Endothelial cell of umbilical vein (primary cell): Measurements from ENCODE around the gene XXYLT1. TPM values are rescaled to one million over a fixed set of nuclear protein-coding genes. Genes with fewer than 3 reads are reported as not detected.

ENCODE experiments used
- BruUV-seq: library from RNA; stranded (reverse); fragments of 400-500 nt; replicated peaks from 2 replicates; lab custom pipeline; 2021; lab: Mats Ljungman, UMichigan
- CTCF ChIA-PET: fragments of 300-600, 350-600 bp; sonication (Branson Sonifier 250); formaldehyde crosslinking; loops from one replicate; lab custom pipeline; 2021; ENCODE audit warnings: antibody characterized with exemption, inconsistent platforms; lab: Charles Lee
- POLR2A ChIA-PET: fragments of 300-600, 350-600 bp; sonication (Branson Sonifier 250); formaldehyde crosslinking; loops from one replicate; lab custom pipeline; 2021; ENCODE audit warnings: antibody characterized with exemption, inconsistent platforms; lab: Charles Lee
- DNase-seq: peaks from one replicate; pipeline ENCODE4 v3.0.0-alpha.2; 2011; ENCODE audit warnings: low read depth, low spot score
- FAIRE-seq: peaks from 2 replicates; lab custom pipeline; 2011; peaks lifted over from hg19 to GRCh38; lab: Jason Lieb, UNC
- H2AFZ ChIP-seq: 2 replicates; pipeline ENCODE4 v1.6.0; 2012; ENCODE audit warnings: low read depth, low read length, control low read depth, inconsistent platforms
- H3K27ac ChIP-seq: 2 replicates; pipeline ENCODE4 v1.5.1; 2011; ENCODE audit warnings: low read depth, mild to moderate bottlenecking, control low read depth, low read length, moderate library complexity; ENCODE audit not compliant: insufficient read depth
- H3K27me3 ChIP-seq, 2 experiments: 2 replicates each; pipeline versions ENCODE4 v1.6.0 to v1.6.1; 2011; ENCODE audit warnings: low read length in 2 of 2, mixed read lengths in 1 of 2; ENCODE audit not compliant: control insufficient read depth in 2 of 2, insufficient read depth in 2 of 2
- H3K36me3 ChIP-seq, 2 experiments: 2 replicates in 1 of 2; 3 replicates in 1 of 2; pipeline ENCODE4 v1.5.1; 2011; ENCODE audit warnings: low read length in 2 of 2, mild to moderate bottlenecking in 1 of 2, moderate library complexity in 1 of 2; ENCODE audit not compliant: control insufficient read depth in 2 of 2, insufficient read depth in 2 of 2; ENCODE audit errors: extremely low read depth in 1 of 2
- H3K4me1 ChIP-seq: 3 replicates; pipeline ENCODE4 v1.5.1; 2011; ENCODE audit warnings: mild to moderate bottlenecking, low read length; ENCODE audit not compliant: control insufficient read depth, insufficient read depth; ENCODE audit errors: extremely low read depth
- H3K4me2 ChIP-seq: 2 replicates; pipeline ENCODE4 v1.6.1; 2011; ENCODE audit warnings: low read length, control low read depth, mixed read lengths; ENCODE audit not compliant: insufficient read depth
- H3K4me3 ChIP-seq, 3 experiments: fragments of 200-600 bp in 1 of 3; sonication (generic), shearing (Covaris generic) in 1 of 3; replicated peaks in 1 of 3; 2 replicates each; pipeline ENCODE4 v1.5.1; 2011 to 2016; ENCODE audit warnings: control low read depth in 3 of 3, low read length in 3 of 3, mild to moderate bottlenecking in 2 of 3, inconsistent platforms in 1 of 3, low read depth in 1 of 3, moderate library complexity in 1 of 3; ENCODE audit not compliant: insufficient read depth in 1 of 3
- H3K79me2 ChIP-seq: 2 replicates; pipeline ENCODE4 v1.6.0; 2012; ENCODE audit warnings: low read length, inconsistent platforms; ENCODE audit not compliant: control insufficient read depth, insufficient read depth
- H3K9ac ChIP-seq: replicated peaks from 2 replicates; pipeline ENCODE3; 2011; ENCODE audit warnings: low read length, control low read depth; ENCODE audit not compliant: insufficient read depth; ENCODE audit errors: extremely low read depth
- H3K9me1 ChIP-seq: replicated peaks from 3 replicates; pipeline ENCODE4 v1.6.0; 2011; ENCODE audit warnings: mild to moderate bottlenecking, low read length; ENCODE audit not compliant: control insufficient read depth, insufficient read depth; ENCODE audit errors: extremely low read depth
- H3K9me3 ChIP-seq: replicated peaks from 2 replicates; pipeline ENCODE4 v1.5.1; 2012; ENCODE audit warnings: low read length, inconsistent platforms; ENCODE audit not compliant: control insufficient read depth, insufficient read depth
- H4K20me1 ChIP-seq: replicated peaks from 2 replicates; pipeline ENCODE3; 2011; ENCODE audit warnings: mild to moderate bottlenecking, low read length; ENCODE audit not compliant: control insufficient read depth, insufficient read depth; ENCODE audit errors: extremely low read depth
- CTCF ChIP-seq, 2 donors: IDR thresholded peaks; 1 replicate in 1 of 2; 2 replicates in 1 of 2; pipeline ENCODE4 v1.5.1; 2011; ENCODE audit warnings: low read length in 2 of 2, mild to moderate bottlenecking in 2 of 2, moderate library complexity in 2 of 2, control low read depth in 1 of 2, inconsistent platforms in 1 of 2, low read depth in 1 of 2; ENCODE audit not compliant: insufficient read depth in 1 of 2; ENCODE audit errors: extremely low read depth in 1 of 2
- EZH2 ChIP-seq: IDR thresholded peaks from 2 replicates; pipeline ENCODE4 v1.6.1; 2012; ENCODE audit warnings: borderline replicate concordance, low read depth, mild to moderate bottlenecking, moderate library complexity, low read length, inconsistent platforms; ENCODE audit not compliant: severe bottlenecking
- FOS ChIP-seq: IDR thresholded peaks from 2 replicates; pipeline ENCODE4 v1.6.1; 2011; ENCODE audit warnings: mild to moderate bottlenecking, low read length, moderate library complexity, borderline replicate concordance; ENCODE audit not compliant: insufficient read depth
- GATA2 ChIP-seq: IDR thresholded peaks from 2 replicates; pipeline ENCODE4 v1.7.0; 2011; ENCODE audit warnings: low read depth, mild to moderate bottlenecking, moderate library complexity, mixed read lengths, low read length; ENCODE audit not compliant: insufficient read length, insufficient read depth
- JUN ChIP-seq: IDR thresholded peaks from 2 replicates; pipeline ENCODE4 v1.6.1; 2011; ENCODE audit warnings: borderline replicate concordance, low read depth; ENCODE audit not compliant: insufficient read length, insufficient read depth
- MYC ChIP-seq: IDR thresholded peaks from one replicate; pipeline ENCODE4 v1.6.1; 2011; ENCODE audit warnings: mild to moderate bottlenecking, low read depth, low read length
- POLR2A ChIP-seq: IDR thresholded peaks from 2 replicates; pipeline ENCODE4 v1.6.1; 2012; ENCODE audit warnings: low read depth, mild to moderate bottlenecking, control low read depth, low read length
- POLR2AphosphoS5 ChIP-seq: IDR thresholded peaks from 2 replicates; pipeline ENCODE4 v1.6.1; 2012; ENCODE audit warnings: low read depth, mild to moderate bottlenecking, control low read depth, low read length, moderate library complexity; ENCODE audit not compliant: insufficient read depth
- dilution Hi-C: fragments of 300-500 bp; cut with MboI; formaldehyde crosslinking; loops from one replicate; pipeline ENCODE4 v1.15.0; 2019; ENCODE audit warnings: low sequenced_read_pairs; ENCODE audit not compliant: extremely low pct_ligation_motif_present
- intact Hi-C: fragments of 100-400 bp; cut with micrococcal nuclease; formaldehyde crosslinking; loops from one replicate; pipeline ENCODE4 v1.10.0; 2022
- polyA plus RNA-seq, 4 experiments: library from polyadenylated mRNA; depleted of rRNA in 3 of 4; stranded (reverse) in 3 of 4; unstranded in 1 of 4; fragments of >200 nt; gene quantifications; 2 replicates each; pipeline versions ENCODE4 v1.2.1 to v1.2.3, GENCODE V29; 2011 to 2012; ENCODE audit warnings: missing spikeins in 1 of 4
- total RNA-seq: library from RNA; stranded (reverse); gene quantifications from 2 replicates; pipeline ENCODE4 v1.2.3, GENCODE V29; 2021
- TF ChIP-seq, protein P1 (sequence below): IDR thresholded peaks from 2 replicates; pipeline ENCODE4 v1.6.1; 2011; ENCODE audit not compliant: insufficient read depth, insufficient read length

XXYLT1 gene
- total and polyA plus RNA-seq, 2 donors (not counting 3 experiments of a cell fraction or from before 2014, with no cell fraction given), result 54.4 to 78.1 TPM

DNA sequence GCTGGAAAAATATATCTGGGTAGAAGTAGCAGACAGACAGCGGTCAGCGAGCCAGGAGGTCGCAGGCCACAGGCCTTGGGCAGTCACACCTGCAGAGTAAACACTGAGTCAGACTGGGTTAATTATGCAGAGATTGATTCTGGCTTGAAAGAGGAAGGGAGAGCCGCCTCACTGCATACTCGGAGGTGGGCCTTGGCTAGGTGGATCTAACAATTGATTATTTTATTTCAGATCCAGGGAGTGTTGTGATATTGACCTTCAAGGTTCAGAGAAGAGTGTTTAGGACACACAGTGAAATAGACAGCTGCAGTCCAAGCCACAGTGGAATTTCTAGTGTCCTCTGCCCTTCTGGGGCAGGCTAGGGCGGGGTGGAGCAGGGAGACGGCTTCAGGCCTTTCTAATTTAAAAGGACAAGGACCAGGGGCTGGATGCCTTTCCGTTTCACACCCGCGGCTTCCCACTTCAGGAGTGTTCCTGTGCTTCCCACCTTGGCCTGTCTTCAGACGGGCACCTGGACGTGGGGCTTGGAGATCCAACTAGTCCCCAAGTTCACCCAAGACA lies 237.3 kb downstream of the XXYLT1 start:
- TF ChIP-seq GATA2 (peak; percentile 36), EZH2 (no peak), POLR2A (no peak), FOS (peak; percentile 44)
- intact Hi-C loops, result no loop called here
- CTCF ChIA-PET, result interaction anchor here (0.6 kb wide), 1 partner anchor 14 kb away, joined by 3 read pairs; no protein-coding TSS in a partner anchor

DNA sequence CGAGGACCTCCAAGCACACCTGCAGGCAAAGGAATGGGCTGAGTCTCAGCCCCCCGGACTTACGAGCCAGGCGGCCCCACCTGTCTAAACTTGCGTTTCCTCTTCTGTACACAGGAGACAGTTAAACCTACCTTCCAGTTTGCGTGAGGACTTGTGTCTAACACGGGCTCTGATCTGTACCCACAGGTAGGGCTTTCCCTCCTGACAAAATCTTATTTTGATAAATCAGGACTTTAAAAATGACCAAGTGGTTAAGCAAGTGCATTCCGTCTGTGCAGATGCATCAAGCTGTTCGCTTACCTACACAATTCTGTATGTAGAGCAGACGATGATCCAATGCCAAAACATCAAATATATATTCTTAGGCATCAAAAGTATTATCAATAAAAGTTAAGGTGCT lies 238.0 kb downstream of the XXYLT1 start:
- H3K9ac ChIP-seq, result no peak overlapping the region
- no peaks in the 10 kb centered on the region for H3K79me2 ChIP-seq
- peak overlapping the region; percentile 99 for H3K27ac ChIP-seq
- no peaks in the 10 kb centered on the region for H3K27me3 ChIP-seq
- H3K4me1 ChIP-seq, result peaks cover 56% of the 10 kb centered on the region
- no peak overlapping the region for H3K4me3 ChIP-seq
- H2AFZ ChIP-seq, result no peak overlapping the region
- no peak for FAIRE-seq
- no peak for DNase-seq
- H3K36me3 ChIP-seq, result no peaks in the 10 kb centered on the region
- H3K9me1 ChIP-seq, result no peaks in the 10 kb centered on the region
- dilution Hi-C loops (no loop called here), intact Hi-C loops (no loop called here)
- ChIA-PET CTCF (interaction anchor here (1.6 to 4.2 kb wide), 2 partner anchors 51 to 350 kb away, joined by 3 to 22 read pairs; no protein-coding TSS in a partner anchor), POLR2A (interaction anchor here (0.6 kb wide), 2 partner anchors 21 to 273 kb away, joined by 3 read pairs; no protein-coding TSS in a partner anchor)
- no peaks in the 10 kb centered on the region for H3K9me3 ChIP-seq
- no TSS peak for BruUV-seq
- TF ChIP-seq CTCF (IDR thresholded peaks at IDR 0.05; ENCODE audit: extremely low read depth in 1 of 2, insufficient read depth in 1 of 2, low read depth in 1 of 2, low read length in 2 of 2) (no peak), FOS (no peak), JUN (no peak), EZH2 (no peak), GATA2 (no peak), MYC (no peak), POLR2AphosphoS5 (no peak), POLR2A (no peak)
- TF ChIP-seq, protein P1, sequence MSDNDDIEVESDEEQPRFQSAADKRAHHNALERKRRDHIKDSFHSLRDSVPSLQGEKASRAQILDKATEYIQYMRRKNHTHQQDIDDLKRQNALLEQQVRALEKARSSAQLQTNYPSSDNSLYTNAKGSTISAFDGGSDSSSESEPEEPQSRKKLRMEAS, result no peak
- H4K20me1 ChIP-seq, result no peaks in the 10 kb centered on the region
- H3K4me2 ChIP-seq, result peak overlapping the region; percentile 32

More for the DNA sequence above, 237.3 kb downstream of the XXYLT1 start:
- no peaks in the 10 kb centered on the region for H4K20me1 ChIP-seq
- no peak overlapping the region for H3K4me3 ChIP-seq
- H3K9me3 ChIP-seq, result no peaks in the 10 kb centered on the region
- POLR2A ChIA-PET, result interaction anchor here (0.6 kb wide), 1 partner anchor 20 kb away, joined by 3 read pairs; no protein-coding TSS in a partner anchor
- H3K4me1 ChIP-seq, result peaks cover 56% of the 10 kb centered on the region
- H3K27ac ChIP-seq, result peak overlapping the region; percentile 99
- peak; percentile 92 for FAIRE-seq
- no peaks in the 10 kb centered on the region for H3K79me2 ChIP-seq
- no peaks in the 10 kb centered on the region for H3K36me3 ChIP-seq
- BruUV-seq, result no TSS peak
- H3K27me3 ChIP-seq, result no peaks in the 10 kb centered on the region
- H2AFZ ChIP-seq, result peak overlapping the region; percentile 53
- dilution Hi-C loops, result no loop called here
- H3K4me2 ChIP-seq, result peak overlapping the region; percentile 32
- DNase-seq, result peak; percentile 41
- no peaks in the 10 kb centered on the region for H3K9me1 ChIP-seq
- H3K9ac ChIP-seq, result no peak overlapping the region
